ENCODE measurements around the gene RDH13.

DNA sequence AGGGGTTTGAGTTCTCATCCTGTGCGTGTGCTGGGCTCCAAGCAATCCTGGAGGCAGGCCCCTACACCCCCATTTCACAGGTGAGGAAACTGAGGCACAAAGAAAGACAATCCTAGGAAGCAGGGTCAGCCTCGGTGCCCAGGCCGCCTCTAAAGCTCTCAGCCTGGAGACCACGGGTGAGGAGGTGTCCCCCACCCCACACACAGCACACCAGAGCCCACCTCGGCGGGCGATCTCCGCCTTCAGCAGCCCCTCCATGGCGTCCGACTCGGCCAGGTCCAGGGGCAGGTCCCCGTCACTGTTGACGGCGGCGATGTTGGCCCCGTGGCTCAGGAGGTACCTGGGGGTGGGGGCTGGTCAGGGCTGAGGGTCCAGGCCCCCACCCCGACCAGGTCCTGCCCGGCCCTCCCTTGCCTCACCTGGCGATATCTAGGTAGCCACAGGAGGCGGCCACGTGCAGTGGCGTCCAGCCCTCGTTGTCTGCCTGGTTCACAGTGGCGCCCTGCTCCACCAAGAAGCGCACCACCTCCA lies 49.4 kb upstream of the RDH13 start:
- no peak for TF ChIP-seq CTCF (IDR thresholded peaks at IDR 0.05 in 8 of 11, conservative IDR thresholded peaks at IDR 0.05 in 3 of 11)
- no peak for TF ChIP-seq POLR2A (IDR thresholded peaks at IDR 0.05)
- TF ChIP-seq POLR2AphosphoS5 (IDR thresholded peaks at IDR 0.05): peak in 1 of 3 donors; percentile 21
